ENCODE data around the gene MAGOHB.

- TF ChIP-seq EP300 (IDR thresholded peaks at IDR 0.05; ENCODE audit: borderline replicate concordance) (no peak), YY1 (IDR thresholded peaks at IDR 0.05; ENCODE audit: low read depth) (no peak), TCF12 (IDR thresholded peaks at IDR 0.05; ENCODE audit: low read depth) (no peak), CEBPB (IDR thresholded peaks at IDR 0.05) (no peak), REST (IDR thresholded peaks at IDR 0.05; ENCODE audit: low read depth) (no peak), TEAD4 (IDR thresholded peaks at IDR 0.05) (no peak), CREB1 (IDR thresholded peaks at IDR 0.05; ENCODE audit: low read depth) (no peak), USF1 (IDR thresholded peaks at IDR 0.05) (no peak), RAD21 (IDR thresholded peaks at IDR 0.05; ENCODE audit: low read depth) (no peak), TAF1 (IDR thresholded peaks at IDR 0.05; ENCODE audit: low read depth) (no peak), ZBTB7A (IDR thresholded peaks at IDR 0.05; ENCODE audit: low read depth) (no peak), FOXM1 (IDR thresholded peaks at IDR 0.05; ENCODE audit: borderline replicate concordance, low read depth) (no peak)
Observed at GRCh38 chr12:10559244-10559643, 54.2 kb downstream of the MAGOHB start.
